Measurements from ENCODE around the gene TRDMT1.
A peak's percentile ranks its signal among the peaks of the same experiment; 100 is the strongest.
"Not testable (repeated sequence)": the region's sequence is repeated elsewhere in the genome, so short reads cannot be mapped to it uniquely, and the experiment has no call there.

The TRDMT1 gene

GRCh38 chr10:17128261-17128660, 73.2 kb downstream of the TRDMT1 start:
- DNase-seq = no peak

- no peak for DNase-seq
Observed at GRCh38 chr10:17126327-17126726, 75.1 kb downstream of the TRDMT1 start.

DNA sequence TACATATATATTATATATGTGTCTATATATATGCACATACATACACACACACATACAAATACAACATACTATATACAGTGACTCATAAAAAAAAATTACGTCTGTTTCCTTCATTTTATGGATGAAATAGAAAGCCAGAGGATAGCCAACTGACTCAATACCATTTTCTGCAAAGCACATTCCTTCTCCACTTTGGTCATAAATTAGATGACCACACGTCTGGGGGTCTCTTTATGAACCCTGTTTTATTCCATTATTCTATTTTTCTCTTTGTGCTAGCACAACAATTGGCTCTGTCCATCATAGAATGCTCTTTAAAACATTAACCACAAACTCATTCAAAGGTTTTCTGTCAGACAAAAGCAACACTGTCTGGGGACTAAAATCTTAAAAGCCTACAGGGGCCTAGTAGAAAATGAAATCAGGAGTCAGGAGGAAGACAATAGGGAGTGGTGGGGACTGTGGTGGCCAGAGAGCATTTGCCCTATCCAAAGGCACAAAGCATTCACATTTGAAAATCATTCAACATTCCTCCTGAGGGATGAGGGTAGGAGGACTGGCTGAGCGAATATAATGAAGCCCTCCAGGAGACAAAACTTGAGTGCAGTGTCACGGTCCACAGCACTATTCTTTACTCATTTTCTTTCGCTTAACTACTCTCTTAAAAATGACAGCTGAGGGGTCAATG, 76.1 kb downstream of the TRDMT1 start:
- DNase-seq = peak; percentile 65

DNA sequence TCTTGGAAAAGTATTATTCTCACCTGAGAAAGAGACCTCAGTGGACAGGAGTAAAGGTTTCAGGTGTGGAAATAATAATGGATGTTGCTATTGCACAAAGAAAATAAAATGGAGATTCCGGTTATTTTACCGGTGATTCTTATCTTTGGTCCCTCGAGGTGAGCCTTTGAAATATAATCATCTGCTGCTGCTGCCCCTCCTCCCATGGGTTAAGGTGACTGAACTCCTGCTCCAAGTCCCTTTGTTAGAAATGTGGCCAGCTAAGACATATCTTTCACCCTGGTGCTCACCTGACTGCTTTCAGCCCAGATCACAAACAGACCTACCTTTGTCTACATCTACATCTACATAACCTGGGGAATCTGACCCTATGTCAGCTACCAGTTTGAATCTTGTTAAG, 77.5 kb downstream of the TRDMT1 start:
- DNase-seq = no peak

DNA sequence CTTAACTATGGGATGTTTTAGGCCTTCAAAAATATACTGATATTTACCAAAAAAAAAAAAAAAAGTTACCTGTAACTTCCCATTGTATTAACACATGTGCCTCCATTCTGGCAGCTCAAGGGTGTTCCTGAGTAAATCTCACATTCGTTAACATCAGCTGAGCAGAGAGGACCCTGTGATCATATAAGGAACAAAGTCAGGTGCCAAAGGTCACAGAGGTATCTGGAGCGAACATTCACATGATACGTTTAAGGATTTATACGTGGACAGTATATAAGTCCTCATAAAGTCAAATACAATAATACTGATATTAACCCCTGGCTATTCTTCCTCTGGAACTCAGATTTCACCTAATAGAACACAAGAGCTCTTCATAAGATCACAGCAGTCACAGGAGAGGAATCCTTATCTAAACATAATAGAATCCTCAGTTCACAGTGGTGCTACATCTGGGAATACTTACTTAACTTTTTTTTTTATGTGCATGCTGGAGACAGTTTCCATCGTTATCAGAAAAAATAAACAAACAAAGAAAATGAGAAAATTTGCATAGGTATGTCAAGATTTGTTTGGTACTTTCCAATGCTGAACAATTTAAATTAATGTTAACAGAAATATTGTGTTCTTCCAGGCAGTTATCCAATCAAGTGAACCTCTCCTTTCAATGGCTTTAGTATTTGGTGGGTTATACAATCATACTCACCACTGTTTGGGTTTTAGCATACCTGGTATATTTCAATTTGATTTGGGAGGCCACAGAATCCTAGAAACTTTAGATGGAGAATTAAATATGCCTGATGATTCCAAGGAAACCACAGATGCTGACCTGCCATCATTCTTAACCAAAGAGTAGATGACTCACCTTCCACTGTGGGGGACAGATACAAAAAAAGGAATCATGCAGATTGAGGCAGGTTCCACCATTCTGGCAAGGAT, 78.5 kb downstream of the TRDMT1 start:
- DNase-seq = peak; percentile 84

GRCh38 chr10:17122052-17122451, 79.4 kb downstream of the TRDMT1 start:
- no peak for DNase-seq

DNA sequence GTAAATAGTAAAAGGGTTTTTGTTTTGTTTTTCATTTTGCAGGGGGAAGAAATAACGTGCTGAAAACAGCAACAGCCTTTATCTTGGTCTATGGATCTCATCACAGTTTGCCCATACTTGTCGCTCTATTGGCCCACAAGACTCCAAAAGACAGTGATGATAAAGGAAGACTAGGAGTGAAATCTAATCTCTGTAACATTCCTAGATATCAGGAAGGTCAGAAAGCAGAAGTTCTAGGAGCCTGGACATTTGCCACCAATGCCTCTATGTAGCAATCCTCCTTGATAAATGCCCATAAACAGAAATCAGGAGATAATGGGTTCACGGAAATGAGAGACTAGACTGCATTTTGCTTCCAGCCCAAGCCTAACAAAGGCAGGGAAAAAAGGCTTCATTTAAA, 80.8 kb downstream of the TRDMT1 start:
- DNase-seq = no peak

DNA sequence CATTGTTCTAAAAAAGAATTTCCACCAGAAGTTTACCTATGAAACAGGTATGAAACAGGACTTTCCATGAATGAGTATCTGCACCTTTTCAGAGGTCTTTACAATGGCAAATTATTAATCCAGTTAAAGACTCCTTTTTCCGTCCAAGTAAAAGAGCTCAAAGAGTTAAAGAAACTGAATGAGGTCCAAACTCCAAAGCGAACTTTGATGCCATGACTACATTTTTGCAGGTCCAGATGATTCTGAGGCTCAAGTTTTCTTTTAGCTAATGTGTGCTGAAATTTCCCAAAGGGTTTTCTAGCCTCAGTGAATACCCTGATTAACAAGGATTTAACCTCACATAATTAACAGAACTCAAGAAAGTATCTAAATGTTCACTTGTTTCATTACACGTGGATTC, 81.6 kb downstream of the TRDMT1 start:
- no peak for DNase-seq

DNA sequence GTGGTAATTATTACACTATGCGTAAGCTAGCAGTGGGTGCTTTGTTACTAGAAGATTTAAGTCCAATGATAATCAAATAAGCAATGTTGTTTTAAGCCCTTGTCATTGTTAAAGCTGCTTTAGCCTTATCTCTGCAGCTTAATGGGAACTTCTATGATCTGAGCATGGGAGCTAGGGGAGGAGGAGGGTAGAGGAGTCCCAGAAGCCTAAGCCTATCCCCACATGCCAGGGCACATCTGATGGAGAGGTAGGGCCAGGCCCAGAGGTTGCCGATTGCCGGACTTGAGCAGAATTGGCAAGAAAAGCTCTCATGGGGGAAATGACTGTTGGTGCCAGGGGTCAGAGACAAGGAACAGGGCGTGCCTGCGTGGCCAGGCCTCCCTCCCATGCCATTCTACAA, 85.3 kb downstream of the TRDMT1 start:
- no peak for DNase-seq

DNA sequence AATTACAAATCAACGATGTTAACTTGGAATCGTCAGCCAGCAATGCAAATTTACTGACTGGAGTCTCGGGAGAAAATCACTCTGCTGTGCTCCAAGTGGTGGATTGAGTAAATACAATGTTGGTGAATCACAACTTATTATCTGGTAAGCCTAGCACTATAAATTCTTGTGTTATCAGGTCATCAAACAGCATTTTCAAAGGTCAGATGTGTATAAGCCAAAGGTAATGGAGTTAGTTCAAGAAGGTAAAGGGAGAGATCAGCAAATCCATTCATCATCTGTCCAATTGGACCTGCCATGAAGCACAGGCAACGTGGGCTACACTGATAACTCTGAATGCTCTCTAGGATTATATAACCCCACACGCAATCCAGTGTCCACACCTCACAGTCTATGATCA, 85.8 kb downstream of the TRDMT1 start:
- DNase-seq = peak; percentile 51

DNA sequence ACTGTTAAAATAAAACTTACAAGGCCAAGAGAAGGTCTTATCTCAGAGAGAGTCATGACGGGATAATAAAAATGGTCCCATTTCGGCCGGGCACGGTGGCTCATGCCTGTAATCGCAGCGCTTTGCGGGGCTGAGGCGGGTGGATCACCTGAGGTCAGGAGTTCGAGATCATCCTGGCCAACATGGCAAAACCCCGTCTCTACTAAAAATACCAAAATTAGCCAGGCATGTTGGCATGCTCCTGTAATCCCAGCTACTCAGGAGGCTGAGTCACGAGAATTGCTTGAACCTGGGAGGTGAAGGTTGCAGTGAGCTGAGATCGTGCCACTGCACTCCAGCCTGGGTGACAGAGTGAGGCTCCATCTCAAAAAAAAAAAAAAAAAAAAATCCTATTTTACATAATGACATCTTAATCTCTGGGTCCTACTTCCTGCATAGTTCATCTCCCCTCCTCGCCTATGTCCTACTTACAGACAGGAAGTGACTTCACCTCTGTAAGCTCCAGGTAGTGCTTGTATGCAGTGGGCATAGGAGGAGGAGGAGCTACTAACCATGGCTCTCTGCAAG, 86.5 kb downstream of the TRDMT1 start:
- not testable (repeated sequence) for DNase-seq

DNA sequence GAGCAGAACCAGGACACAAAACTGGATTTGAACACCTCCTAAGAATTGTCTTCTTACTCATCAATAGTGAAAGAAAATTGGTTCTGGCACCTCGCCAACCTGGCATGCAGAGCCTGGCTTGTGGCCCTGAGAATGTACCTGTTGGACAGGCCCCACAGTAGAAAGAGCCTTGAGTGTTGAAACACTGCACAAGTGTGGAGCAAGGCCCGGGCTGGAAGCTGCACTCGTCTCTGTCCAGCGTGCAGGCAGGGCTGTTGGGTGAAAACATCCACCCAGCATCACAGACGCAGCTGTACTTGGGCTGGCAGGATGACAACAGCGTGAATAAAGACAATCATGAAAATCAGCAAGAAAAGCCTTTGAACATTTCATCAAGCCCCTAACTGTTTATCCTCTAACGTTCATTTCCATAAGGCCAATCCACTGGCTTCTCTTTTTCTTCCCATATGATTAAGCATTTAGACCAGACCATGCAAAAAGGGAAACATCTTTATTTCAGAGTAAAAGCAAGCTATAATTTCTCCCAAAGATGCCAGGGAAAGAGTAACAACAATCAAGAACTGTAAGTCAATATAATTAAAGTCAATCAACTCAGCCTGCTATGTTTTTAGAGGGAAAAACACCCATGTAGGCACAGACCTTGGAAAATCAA, 87.5 kb downstream of the TRDMT1 start:
- peak; percentile 73 for DNase-seq

GRCh38 chr10:17113346-17113745, 88.1 kb downstream of the TRDMT1 start:
- no peak for DNase-seq

GRCh38 chr10:17112566-17112965, 88.9 kb downstream of the TRDMT1 start:
- no peak for DNase-seq

DNA sequence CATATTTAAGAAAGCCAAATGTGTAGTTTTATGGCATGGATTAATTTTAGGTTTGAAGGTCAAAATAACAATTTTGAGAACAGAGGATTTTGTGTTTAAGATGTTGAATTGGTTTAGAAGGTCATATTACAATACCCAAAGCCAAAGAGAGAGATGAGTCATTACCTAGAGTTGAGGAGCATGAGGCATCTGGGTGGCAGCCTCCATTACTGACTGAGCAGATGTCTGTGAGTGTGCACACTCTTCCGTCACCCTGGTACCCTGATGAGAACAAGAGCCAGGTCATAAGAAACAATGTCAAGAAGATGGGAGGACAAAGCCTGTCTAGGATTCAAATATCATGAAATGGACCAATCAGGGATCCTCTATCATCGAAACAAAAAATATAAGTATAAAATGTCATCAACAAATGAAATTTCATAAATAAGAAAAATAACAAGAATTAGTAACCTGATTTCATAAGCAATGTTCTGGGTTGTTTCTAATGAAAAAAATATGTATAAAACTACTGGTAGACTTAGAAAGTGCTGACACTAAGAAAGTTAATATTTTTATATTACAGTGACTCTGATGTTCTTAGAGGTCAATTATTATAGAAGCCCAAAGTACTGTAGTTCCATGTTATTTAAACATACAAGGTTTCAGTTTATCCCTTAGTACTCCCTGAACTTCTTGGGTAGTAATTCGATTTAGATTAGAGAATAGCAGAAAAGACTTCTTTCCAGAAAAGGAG, 91.8 kb downstream of the TRDMT1 start:
- DNase-seq = peak; percentile 72

- no peak for DNase-seq
Observed at GRCh38 chr10:17109046-17109445, 92.4 kb downstream of the TRDMT1 start.

- DNase-seq = no peak
Observed at GRCh38 chr10:17106991-17107390, 94.5 kb downstream of the TRDMT1 start.

DNA sequence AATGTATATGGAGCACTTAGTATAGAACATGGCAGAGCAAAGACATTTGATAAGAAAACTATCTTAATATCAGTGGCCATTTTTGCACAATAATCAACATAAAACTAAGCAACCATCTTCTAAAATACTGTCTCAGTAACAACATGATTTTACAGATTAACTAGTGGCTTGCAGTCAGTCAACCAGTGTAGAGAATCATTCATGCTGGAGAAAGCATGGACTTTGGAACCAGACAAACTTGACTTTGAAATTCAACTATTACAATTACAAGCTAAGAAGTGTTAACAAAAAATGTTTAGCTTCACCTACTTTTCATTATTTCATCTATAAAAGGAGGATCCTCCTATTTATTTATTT, 99.6 kb downstream of the TRDMT1 start:
- no peak for DNase-seq

GRCh38 chr10:17101257-17101909, 100.1 kb downstream of the TRDMT1 start:
- DNase-seq = no peak

DNA sequence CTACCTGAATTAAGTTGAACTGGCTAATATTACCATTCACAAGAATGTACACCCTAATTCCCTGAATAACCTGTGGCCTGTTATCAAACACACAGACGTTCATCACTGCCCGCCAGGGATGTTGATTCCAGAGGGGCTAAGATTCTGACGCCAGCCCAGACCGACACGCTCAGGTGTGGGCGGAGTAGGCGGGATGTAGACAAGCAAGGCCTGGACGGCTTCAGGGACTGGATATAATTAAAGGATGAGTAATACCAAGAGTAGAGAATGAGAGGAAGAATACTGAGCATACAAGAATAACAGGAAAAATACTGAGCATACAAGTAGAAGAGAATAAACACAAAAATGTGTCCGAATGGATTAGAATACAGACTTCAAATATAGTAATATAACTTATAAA, 100.9 kb downstream of the TRDMT1 start:
- DNase-seq = no peak

DNA sequence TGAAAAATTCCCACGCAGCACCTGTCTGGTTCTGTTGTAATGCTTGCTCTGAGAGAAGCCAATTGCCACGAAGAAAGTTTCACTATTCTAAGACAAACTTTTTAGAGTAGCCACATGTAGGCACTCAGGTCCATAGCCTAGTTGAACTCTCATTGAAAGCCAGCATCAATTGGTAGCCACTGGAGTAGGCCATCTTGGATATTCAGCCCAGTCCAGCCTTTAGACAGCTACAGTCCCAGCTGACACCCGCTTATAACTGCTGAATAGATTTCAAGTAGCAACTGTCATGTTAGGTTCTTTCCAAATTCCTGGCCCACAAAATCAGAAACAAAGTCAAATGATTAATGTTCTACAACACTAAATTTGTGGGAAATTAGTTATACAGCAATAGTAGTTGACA, 103.5 kb downstream of the TRDMT1 start:
- no peak for DNase-seq

Measured in fibroblast of skin of abdomen (primary cell).